Hindlimb muscle (tissue), 1 donor: Measurements from ENCODE around the gene CNTN5. TPM values are rescaled to one million over a fixed set of nuclear protein-coding genes. Genes with fewer than 3 reads are reported as not detected.
"Not testable (repeated sequence)": the region's sequence is repeated elsewhere in the genome, so short reads cannot be mapped to it uniquely, and the experiment has no call there.

Experiments
- DNase-seq: peaks from one replicate; pipeline ENCODE4 v3.0.0-alpha.2; 2013
- polyA plus RNA-seq: library from polyadenylated mRNA; unstranded; fragments of 120-200 nt; gene quantifications from one replicate; pipeline ENCODE4 v1.2.1, GENCODE V29; 2013; ENCODE audit not compliant: insufficient read length

The CNTN5 gene
- polyA plus RNA-seq, 1 donor, result 4.7 TPM

DNA sequence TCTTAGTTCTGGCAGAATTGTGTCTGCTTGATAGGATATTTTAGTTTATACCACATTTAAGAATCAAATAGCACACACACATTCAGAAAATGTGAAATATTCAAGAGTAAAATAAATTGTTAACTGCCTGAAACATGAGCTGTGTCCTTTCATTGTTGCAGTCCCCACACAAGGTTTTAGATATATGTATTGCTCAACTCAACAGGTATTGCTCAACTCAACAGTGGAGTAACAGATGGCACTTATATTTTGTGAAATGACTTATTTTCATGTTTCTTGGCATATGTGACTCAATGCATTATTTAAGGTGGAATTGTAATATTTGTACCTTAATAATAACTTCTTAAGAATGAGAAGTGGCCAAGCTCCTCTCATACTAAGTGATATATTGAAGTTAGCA lies 760.3 kb downstream of the CNTN5 start:
- no peak for DNase-seq

DNA sequence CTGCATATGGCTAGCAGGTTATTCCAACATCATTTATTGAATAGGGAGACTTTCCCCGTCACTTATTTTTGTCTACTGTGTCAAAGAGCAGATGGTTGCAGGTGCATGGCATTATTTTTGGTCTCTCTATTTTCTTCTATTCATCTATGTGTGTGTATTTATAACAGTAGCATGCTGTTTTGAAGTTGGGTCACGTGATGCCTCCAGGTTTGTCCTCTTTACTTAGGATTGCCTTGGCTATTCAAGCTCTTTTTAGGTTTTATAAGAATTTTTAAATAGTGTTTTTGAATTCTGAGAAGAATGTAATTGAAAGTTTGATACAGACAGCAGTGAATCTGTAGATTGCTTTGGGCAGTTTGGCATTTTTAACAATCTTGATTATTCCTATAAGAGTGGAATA lies 770.6 kb downstream of the CNTN5 start:
- DNase-seq, result no peak

DNA sequence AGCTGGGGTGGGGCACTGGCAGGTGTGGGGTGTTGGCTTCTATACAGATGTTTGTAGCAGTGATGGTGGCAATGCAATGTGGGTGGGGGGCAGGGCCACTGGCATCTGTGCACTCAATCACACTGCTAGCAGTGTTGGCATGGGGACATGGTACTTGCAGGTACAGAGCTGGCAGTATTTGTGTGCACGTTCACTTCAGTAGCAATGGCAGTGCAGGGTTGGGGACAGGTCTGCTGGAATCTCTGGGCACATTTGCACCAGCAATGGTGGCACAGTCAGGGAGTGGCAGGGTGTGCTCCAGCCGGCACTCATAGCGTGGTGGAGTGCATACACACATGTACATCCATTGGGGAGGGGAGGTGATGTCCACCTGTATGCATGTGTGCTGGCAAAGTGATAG lies 775.2 kb downstream of the CNTN5 start:
- DNase-seq, result no peak

DNA sequence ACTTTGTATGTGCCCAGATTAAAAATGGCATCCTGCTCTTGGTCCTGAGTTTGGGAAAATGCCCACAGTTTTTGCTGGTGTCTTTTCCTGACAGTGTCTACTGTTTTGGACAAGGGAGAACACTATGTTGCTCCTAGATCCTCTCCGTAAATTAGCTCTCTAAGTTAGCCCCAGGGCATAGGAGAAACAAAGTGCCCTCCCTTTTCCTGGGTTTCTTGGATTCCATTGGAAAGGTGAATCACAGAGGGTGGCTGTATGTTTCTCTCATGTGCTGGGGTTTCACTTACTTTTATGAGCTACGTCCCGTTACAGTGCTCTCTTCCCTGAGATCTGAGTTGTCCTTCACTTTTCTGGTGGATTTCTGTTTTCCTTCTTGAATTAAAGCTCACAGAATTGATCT lies 782.8 kb downstream of the CNTN5 start:
- no peak for DNase-seq

DNA sequence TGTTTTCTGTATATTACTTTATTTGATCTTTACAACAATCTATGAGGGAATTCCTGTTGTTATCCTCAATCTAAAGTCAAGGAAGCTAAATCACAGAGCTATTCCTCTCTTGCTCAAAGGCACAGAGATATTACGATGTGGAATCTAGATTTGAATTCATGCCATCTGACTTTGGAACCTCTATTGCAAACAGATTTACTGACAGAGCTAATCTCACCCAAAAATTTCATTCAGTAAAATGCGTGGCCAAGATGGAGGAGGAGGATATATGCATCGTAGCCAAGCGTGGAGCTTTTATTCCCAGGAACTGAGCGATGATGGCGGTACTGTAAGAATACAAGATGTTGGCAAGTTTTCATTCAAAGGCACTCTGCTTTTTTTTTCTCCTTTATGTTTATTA lies 791.8 kb downstream of the CNTN5 start:
- no peak for DNase-seq

DNA sequence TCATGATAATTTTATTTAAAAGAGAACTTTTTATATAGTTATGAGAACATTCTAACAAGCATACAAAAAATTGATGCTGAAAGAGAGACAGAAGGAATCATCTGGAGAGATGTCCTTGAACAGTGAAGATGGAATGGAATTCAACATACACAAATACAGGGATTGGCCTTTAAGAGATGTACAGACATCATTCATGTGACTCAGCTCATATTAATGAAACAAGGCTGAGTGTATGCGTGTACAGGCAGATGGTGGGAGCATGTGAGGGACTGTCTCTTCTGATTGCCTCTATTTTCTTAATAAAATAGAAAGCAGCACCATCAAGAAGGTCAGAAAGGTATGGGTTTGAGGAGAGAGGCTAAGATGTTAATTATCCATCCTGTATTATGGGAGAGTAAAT lies 793.3 kb downstream of the CNTN5 start:
- DNase-seq, result no peak

DNA sequence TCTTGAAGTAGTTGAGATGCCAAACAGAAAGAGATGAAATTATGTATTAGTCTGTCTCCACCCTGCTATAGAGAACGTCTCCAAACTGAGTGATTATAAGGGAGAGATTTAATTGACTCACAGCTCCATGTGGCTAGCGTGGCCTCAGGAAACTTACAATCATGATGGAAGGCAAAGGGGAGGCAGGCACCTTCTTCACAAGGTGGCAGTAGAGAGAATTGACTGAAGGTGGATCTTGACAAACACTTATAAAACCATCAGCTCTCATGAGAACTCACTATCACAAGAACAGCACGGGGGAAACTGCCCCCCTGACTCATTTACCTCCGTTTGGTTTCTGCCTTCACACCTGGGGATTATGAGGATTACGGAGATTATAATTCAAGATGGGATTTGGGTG lies 794.0 kb downstream of the CNTN5 start:
- no peak for DNase-seq

DNA sequence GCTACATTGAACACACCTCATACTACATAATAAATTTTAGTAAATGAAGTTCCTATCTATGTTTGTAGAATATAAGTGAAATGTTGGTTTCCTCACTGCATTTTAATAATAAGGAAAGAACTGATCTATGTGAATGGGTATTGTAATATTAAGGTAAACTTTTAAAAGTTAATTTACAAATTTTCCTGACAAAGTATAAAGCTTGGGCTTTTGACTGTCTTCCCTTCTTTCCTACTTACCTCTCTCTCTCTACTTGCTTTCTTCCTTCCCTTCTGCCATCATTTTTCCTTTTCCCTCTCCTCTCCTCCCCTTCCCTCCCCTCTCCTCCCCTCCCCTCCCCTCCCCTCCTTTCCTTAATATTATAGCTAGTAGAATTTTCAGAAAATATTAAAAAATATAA lies 798.2 kb downstream of the CNTN5 start:
- DNase-seq, result no peak

DNA sequence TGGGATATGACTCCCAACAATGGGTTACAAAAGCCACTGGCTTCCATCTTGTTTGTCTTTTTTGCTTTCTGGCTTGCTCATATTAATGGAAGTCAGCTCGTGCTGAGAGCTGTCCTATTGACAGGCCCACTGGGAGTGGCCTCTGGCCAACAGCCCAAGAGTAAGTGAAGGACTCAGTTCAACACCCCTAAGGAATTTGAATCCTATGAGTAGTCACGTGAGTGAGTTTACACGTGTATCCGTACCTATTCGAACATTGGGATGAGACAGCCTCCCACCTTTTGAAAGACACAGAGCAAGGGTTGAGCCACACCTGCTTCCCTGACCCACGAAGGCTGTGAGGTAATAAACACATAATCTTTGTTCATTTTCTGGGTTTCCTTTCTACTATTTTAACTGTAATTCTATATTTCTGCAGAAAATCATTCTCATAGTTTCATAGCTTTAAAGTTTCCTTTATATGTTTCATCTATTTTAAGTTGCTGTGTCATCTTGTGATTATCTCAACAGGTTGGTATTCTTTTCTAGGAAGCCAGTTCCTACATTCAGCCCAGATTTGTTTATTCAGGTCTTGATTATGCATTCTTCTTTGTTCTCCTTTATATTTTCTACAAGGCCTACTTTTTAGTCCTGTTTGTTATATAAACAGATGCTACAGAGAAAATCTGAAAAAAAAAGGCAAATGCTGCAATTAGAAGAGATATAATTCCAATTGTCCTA lies 802.3 kb downstream of the CNTN5 start:
- no peak for DNase-seq

DNA sequence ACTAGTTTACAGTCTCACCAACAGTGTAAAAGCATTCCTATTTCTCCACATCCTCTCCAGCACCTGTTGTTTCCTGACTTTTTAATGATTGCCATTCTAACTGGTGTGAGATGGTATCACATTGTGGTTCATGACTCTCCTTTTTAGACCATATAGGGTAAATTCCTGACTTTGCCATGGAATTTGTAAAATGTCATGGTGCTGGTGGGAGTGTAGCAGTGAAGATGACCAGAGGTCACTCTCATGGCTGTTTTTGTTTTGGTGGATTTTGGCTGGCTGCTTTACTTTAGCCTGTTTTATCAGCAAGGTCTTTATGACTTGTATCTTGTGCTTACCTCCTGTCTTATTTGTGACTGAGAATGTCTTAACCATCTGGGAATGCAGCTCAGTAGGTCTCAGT lies 816.0 kb downstream of the CNTN5 start:
- DNase-seq, result not testable (repeated sequence)

DNA sequence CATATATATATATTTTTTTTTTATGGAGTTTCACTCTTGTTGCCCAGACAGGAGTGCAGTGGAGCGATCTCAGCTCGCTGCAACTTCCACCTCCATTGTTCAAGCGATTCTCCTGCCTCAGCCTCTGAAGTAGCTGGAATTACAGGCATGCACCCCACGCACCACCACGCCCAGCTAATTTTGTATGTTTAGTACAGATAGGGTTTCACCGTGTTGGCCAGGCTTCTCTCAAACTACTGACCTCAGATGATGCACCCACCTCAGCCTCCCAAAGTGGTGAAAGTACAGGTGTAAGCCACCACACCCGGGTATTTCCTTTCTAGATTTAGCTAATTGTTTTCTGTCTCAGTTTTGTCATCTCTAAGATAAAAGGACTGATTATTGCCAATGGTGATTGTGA lies 821.1 kb downstream of the CNTN5 start:
- no peak for DNase-seq

DNA sequence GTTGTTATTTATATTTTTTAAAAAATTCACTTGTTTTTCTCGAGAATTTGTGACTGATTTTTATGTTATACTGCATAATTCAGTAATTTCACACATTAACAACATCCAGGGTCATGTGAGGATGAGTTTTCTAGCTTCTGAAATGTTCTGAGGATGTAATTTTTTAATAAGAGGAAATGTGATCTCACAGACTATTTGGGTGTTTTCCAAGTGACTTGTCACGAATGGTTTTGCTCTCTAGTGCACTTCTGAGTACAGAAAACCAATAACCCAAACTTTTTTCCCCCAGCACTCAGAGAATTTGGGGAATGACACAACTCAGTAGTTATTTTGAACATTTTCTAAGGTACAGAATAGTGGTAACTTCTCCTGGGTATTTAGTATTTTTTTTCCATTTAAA lies 845.2 kb downstream of the CNTN5 start:
- DNase-seq, result peak; percentile 3

DNA sequence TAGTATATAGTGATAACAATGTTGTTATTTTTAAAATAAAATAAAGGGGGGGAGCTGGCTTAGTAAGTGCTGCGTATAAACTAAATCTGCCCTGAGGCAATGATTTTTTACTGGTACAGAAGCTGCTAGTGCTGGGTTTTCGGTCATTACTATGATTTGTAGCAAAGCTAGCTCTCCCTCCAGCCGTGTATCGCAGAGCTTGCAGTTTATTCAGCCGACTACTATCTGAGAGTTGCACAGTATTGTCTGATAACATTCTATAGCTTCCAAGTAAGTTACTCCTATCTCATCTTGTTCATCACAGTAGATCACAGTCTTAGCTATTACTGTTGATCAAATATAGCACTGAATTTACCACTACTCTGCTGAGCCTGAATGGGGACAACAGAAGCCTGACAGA lies 860.9 kb downstream of the CNTN5 start:
- DNase-seq, result no peak

DNA sequence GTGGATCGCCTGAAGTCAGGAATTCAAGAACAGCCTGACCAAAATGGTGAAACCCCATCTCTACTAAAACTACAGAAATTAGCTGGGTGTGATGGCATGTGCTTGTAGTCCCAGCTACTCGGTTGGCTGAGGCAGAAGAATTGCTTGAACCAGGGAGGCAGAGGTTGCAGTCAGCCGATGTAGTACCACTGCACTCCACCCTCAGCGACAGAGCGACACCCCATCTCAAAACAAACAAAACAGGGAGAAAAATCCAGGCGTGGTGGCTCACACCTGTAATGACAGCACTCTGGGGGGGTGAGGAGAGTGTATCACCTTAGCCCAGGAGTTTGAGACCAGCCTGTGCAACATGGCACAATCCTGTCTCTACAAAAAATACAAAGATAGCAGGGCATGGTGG lies 864.0 kb downstream of the CNTN5 start:
- no peak for DNase-seq

DNA sequence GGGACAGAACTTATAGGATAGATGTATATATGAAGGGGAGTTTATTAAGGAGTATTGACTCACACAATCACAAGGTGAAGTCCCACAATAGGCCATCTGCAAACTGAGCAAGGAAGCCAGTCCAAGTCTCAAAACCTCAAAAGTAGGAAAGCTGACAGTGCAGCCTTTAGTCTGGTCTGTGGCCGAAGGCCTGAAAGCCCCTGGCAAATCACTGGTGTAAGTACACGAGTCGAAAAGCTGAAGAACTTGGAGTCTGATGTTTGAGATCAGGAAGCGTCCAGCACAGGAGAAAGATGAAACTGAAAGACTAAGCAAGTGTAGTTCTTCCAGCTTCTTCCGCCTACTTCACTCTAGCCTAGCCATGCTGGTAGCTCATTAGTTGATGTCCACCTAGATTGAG lies 866.7 kb downstream of the CNTN5 start:
- DNase-seq, result peak; percentile 8

DNA sequence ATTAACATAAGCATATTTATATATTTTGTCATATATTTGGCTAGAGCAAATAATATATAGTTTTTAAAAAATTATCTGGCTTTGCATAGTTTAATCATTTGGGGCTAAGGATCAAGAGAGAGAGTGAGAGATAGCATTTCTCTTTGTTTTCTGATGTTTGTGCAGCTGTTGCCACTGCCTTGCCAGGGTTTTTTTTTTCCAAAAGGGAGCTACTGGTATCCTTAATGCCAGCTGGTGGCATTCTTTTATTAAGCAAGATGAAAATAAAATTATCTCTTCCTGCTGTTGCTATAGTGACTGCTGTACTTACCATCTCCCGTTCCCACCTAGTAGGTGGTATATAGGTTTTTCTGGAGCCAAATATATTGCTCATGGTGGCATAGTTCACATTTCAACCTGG lies 873.1 kb downstream of the CNTN5 start:
- no peak for DNase-seq

DNA sequence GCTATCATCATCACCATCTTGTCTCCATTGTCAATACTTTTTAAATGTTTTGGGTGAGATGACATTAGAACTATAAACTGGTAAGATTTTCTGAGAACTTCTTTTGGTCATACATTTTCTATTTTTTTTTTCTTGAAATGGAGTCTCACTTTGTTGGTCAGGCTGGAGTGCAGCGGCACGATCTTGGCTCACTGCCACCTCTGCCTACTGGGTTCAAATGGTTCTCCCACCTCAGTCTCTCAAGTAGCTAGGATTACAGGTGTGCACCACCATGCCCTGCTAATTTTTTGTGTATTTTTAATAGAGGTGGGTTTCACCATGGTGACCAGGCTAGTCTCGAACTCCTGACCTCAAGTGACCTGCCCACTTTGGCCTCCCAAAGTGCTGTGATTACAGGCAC lies 880.4 kb downstream of the CNTN5 start:
- no peak for DNase-seq

DNA sequence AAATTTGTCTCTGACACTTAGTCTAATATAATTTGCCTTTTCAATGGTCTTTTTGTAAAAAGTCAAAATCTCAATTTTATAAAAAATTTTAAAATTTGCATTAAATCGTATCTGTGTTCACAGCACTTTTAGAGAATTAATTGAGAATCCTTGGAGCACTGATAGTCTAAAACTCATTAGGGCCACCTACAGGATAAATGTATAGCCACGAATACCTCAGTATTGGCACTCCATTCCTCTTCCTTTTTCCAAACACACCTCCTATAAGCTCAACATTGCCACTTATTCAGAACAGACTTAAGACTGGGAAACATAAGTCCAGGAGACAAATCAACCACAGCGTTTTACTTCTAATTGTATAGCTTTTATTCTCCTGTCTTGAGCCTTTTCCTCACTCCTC lies 890.4 kb downstream of the CNTN5 start:
- DNase-seq, result no peak

DNA sequence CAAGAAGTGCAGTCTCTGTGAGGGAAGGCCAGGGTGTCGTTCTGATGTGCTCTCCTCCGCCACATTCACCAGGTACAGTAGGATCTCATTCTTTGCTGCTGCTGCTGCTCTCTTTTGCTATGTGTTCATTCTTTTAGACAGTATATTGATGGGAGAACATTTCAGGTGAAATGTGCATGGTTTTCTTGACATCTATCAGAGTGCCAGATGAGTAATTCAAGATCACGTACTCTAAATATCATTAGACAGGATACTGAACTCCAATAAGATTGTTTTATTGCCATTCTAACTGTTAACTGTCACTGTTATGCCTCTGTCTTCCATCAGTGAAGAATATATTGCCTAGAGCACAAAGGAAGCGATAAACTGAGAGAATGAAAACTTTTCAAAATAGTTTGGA lies 895.3 kb downstream of the CNTN5 start:
- no peak for DNase-seq

DNA sequence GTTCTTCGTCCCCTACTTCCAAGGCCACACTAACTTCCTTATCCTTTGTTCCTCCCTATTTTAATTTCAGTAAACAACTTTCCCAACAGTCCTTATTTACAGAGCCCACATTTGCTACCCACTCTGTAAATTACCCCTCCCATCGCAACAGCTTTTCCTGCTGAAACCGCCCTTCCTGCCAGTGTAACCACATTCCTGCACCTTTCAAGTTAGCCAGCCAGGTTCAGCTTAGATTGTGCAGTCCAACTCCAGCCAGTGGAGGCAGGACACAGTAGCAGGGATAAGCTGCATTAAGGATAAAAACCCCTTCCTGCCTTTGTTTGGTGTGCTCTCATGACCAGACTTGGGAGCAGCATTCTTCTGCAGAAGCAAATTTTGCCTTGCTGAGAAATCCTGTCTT lies 898.0 kb downstream of the CNTN5 start:
- no peak for DNase-seq

DNA sequence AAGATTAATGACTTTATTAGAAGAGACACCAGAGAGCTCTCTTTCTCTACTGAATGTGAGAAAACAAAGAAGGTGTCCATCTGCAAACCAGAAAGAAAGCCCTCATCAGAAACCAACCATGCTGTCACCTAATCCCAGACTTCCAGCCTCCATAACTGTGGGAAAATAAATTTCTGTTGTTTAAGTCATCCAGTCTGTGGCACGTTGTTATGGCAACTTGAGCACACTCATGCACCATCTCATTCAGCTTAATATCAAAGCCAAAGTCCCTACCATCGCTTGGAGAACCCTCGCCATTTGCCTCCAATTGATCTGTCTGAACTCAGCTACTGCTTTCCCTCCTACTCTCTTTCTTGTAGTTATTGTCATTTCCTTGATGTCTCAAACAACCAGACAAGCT lies 900.2 kb downstream of the CNTN5 start:
- no peak for DNase-seq

DNA sequence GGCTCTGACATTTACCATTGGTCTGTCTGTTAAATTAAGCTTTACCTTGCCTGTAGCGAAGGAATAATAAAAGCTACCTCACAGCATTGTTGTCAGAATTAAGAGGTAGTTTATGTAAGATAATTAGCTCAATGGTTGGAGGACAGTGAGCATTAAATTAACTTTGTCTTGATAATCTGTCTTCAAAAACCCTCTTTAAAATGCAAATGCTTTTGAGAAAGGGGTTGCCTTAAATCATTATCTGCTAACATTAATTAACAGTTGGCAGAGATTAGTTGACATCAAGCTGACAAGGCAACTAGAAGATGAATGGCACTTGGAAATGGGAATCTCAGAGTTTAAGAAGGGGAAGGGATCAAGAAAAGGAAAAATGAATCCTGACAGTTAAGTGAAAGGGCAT lies 905.2 kb downstream of the CNTN5 start:
- no peak for DNase-seq

DNA sequence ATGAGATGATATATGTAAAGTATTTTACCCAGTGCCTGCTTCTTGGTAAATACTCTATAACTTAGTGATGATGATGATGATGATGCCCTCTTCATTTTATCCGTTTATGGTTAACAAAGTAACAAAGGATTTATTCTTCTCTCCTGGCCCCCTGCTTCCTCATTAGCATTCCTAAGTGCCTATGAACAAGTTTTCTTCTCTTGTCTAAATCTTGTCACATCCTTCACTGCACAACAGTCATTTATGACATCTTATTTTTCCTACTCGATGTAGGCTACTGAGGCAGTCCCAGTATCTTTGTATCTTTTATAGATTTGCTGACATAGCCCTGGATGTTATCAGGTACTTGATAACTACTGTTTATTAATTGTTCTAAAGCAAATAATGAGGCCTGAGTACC lies 911.9 kb downstream of the CNTN5 start:
- DNase-seq, result no peak

DNA sequence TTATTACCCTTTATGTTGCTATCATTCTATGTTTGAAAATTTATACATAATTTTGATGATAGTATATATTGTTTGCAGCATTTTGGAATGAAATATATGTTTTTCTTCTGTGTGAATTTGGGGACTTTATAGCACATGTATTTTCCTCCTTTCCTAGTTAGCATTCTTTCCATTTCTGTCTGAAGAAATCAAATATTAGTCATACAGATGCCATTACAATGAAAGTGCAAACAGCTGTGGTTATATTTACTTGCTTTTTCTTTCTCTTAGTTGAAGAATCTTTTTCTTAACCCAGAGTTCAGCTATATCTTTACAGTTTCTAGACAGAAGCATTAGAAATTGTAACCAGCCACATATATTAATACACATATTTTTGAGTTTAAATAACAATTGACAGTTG lies 913.3 kb downstream of the CNTN5 start:
- DNase-seq, result no peak

DNA sequence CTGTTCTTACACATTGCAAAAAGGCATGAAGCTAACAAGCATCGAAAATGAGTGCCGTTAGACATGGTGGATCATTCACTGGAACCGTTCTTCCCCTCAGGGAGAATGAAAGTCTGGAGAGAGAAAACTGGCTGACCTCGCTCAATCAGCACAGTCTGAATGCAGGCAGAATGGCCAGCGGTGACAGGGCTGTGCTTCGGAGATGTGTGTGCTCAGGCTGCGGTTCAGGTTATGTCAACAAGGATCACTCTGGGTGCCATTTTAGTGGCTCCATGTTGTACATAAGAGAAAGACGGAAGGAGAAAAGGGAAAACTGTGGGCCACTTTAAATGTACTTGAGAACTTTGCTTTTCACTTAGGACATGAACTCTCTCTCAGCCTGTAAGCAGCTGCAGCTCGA lies 916.6 kb downstream of the CNTN5 start:
- no peak for DNase-seq
